Neural cell (in vitro differentiated cells): ENCODE data around the gene TRPV3. TPM values are rescaled to one million over a fixed set of nuclear protein-coding genes. Genes with fewer than 3 reads are reported as not detected.

ENCODE experiments used
- H2AFZ ChIP-seq: fragments of 200-600, 300-800 bp; sonication (generic), shearing (Covaris generic); 2 replicates; pipeline ENCODE4 v1.6.0; 2014; ENCODE audit warnings: low read depth, mild to moderate bottlenecking, antibody characterized with exemption, low read length, moderate library complexity
- H3F3A ChIP-seq: fragments of 200-600 bp; shearing (Covaris generic); 2 replicates; pipeline ENCODE4 v1.6.1; 2016; ENCODE audit warnings: mild to moderate bottlenecking, moderate library complexity, mixed read lengths, antibody characterized with exemption, low read length; ENCODE audit not compliant: insufficient read depth, poor library complexity, severe bottlenecking
- H3K27ac ChIP-seq: fragments of 200-600, 300-800 bp; sonication (generic), shearing (Covaris generic); 2 replicates; pipeline ENCODE4 v1.5.1; 2014; ENCODE audit warnings: mild to moderate bottlenecking, low read length, moderate library complexity
- H3K27me3 ChIP-seq: fragments of 300-800, 200-600 bp; sonication (generic), shearing (Covaris generic); 2 replicates; pipeline ENCODE4 v1.6.0; 2014; ENCODE audit warnings: mild to moderate bottlenecking, low read depth, low read length, moderate library complexity; ENCODE audit not compliant: insufficient read depth
- H3K36me3 ChIP-seq: fragments of 300-800, 200-600 bp; sonication (generic), shearing (Covaris generic); 2 replicates; pipeline ENCODE4 v1.5.1; 2014; ENCODE audit warnings: mild to moderate bottlenecking, antibody characterized with exemption, low read length, moderate library complexity; ENCODE audit not compliant: insufficient read depth
- H3K4me2 ChIP-seq: fragments of 300-800, 200-600 bp; sonication (generic), shearing (Covaris generic); 2 replicates; pipeline ENCODE4 v1.6.0; 2014; ENCODE audit warnings: mild to moderate bottlenecking, low read length
- H3K4me3 ChIP-seq: fragments of 300-800, 200-600 bp; sonication (generic), shearing (Covaris generic); 2 replicates; pipeline ENCODE4 v1.5.1; 2014; ENCODE audit warnings: mild to moderate bottlenecking, low read length, moderate library complexity
- H3K79me2 ChIP-seq: fragments of 200-600 bp; shearing (Covaris generic); replicated peaks from 2 replicates; pipeline ENCODE4 v1.6.0; 2014; ENCODE audit warnings: mild to moderate bottlenecking, low read length, moderate library complexity; ENCODE audit not compliant: insufficient read depth
- H3K9ac ChIP-seq: fragments of 300-800, 200-600 bp; sonication (generic), shearing (Covaris generic); 2 replicates; pipeline ENCODE4 v1.6.1; 2016; ENCODE audit warnings: mild to moderate bottlenecking, low read length, mixed read lengths
- H3K9me2 ChIP-seq: fragments of 200-600 bp; shearing (Covaris generic); 2 replicates; pipeline ENCODE4 v1.6.1; 2016; ENCODE audit warnings: mild to moderate bottlenecking, low read length, mixed read lengths; ENCODE audit not compliant: insufficient read depth
- H3K9me3 ChIP-seq: fragments of 200-600, 300-800 bp; sonication (generic), shearing (Covaris generic); 2 replicates; pipeline ENCODE4 v1.6.1; 2016; ENCODE audit warnings: mild to moderate bottlenecking, mixed run types, low read length, moderate library complexity, mixed read lengths
- H4K20me1 ChIP-seq: fragments of 200-600 bp; shearing (Covaris generic); 2 replicates; pipeline ENCODE4 v1.6.1; 2016; ENCODE audit warnings: mild to moderate bottlenecking, mixed run types; ENCODE audit not compliant: insufficient read depth
- EP300 ChIP-seq: fragments of 450-650 bp; conservative IDR thresholded peaks from 2 replicates; pipeline ENCODE4 v1.6.1; 2014; ENCODE audit warnings: antibody characterized with exemption, mild to moderate bottlenecking, moderate library complexity; ENCODE audit not compliant: poor library complexity, severe bottlenecking
- EZH2 ChIP-seq: fragments of 200-600, 300-800 bp; shearing (Covaris generic), sonication (generic); IDR thresholded peaks from 2 replicates; pipeline ENCODE4 v1.6.1; 2014; ENCODE audit warnings: antibody characterized with exemption, low read length, borderline replicate concordance, mild to moderate bottlenecking; ENCODE audit not compliant: insufficient read depth, poor library complexity, severe bottlenecking
- MXI1 ChIP-seq: fragments of 450-650 bp; conservative IDR thresholded peaks from 2 replicates; pipeline ENCODE4 v1.6.1; 2014; ENCODE audit warnings: antibody characterized with exemption, mild to moderate bottlenecking; ENCODE audit not compliant: poor library complexity, severe bottlenecking
- POLR2AphosphoS5 ChIP-seq: IDR thresholded peaks from 2 replicates; pipeline ENCODE4 v1.6.1; 2012
- RAD21 ChIP-seq: fragments of 450-650 bp; conservative IDR thresholded peaks from 2 replicates; pipeline ENCODE4 v1.6.1; 2014; ENCODE audit warnings: antibody characterized with exemption, mild to moderate bottlenecking, moderate library complexity
- SMC3 ChIP-seq: fragments of 450-650 bp; conservative IDR thresholded peaks from 2 replicates; pipeline ENCODE4 v1.6.1; 2014; ENCODE audit warnings: antibody characterized with exemption, mild to moderate bottlenecking, moderate library complexity; ENCODE audit not compliant: poor library complexity
- TAF1 ChIP-seq: IDR thresholded peaks from 2 replicates; pipeline ENCODE4 v1.6.1; 2012; ENCODE audit warnings: low read depth
- polyA plus RNA-seq: library from polyadenylated mRNA; depleted of rRNA; stranded (reverse); fragments of >200 nt; gene quantifications from 2 replicates; pipeline ENCODE4 v1.2.3, GENCODE V29; 2014
- TF ChIP-seq, protein P1 (sequence below): fragments of 450-650 bp; IDR thresholded peaks from 2 replicates; pipeline ENCODE4 v1.5.1; 2014; ENCODE audit warnings: antibody characterized with exemption, mild to moderate bottlenecking, moderate library complexity; ENCODE audit not compliant: poor library complexity, severe bottlenecking
- TF ChIP-seq, protein P2 (sequence below): IDR thresholded peaks from 2 replicates; pipeline ENCODE4 v1.6.1; 2012; ENCODE audit warnings: borderline replicate concordance

The TRPV3 gene
- polyA plus RNA-seq, 1 donor from 2014 or later: 0.19 TPM

DNA sequence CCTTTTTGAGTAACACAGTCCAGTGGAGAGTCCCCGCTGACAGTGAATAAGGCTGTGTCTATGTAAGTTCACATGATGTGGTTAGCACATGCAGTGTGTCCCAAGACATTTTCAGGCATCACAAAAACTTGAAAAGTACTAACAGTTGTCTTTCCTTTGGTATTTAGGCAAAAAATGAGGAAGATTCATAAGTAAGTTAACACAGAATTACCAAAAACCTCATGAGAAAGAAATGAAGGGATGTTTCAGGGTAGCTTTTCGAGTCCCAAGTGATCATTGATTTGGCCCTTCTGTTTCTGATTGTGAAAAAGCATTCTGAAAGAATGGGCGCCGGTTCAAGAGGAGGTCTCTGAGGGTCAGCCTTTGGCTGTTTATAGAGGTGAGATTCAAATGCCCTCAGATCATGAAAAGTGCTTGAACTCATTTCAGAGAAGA, 82.3 kb downstream of the TRPV3 start:
- H3K4me2 ChIP-seq: no peak overlapping the region
- H3K9me2 ChIP-seq: no peaks in the 10 kb centered on the region
- no peaks in the 10 kb centered on the region for H4K20me1 ChIP-seq
- H3K9ac ChIP-seq: no peak overlapping the region
- no peaks in the 10 kb centered on the region for H3K79me2 ChIP-seq
- no peak overlapping the region for H3K4me3 ChIP-seq
- H3K27ac ChIP-seq: no peak overlapping the region
- H2AFZ ChIP-seq: no peak overlapping the region
- H3K27me3 ChIP-seq: no peaks in the 10 kb centered on the region
- TF ChIP-seq SMC3: no peak
- TF ChIP-seq EP300: no peak
- TF ChIP-seq, protein P1, sequence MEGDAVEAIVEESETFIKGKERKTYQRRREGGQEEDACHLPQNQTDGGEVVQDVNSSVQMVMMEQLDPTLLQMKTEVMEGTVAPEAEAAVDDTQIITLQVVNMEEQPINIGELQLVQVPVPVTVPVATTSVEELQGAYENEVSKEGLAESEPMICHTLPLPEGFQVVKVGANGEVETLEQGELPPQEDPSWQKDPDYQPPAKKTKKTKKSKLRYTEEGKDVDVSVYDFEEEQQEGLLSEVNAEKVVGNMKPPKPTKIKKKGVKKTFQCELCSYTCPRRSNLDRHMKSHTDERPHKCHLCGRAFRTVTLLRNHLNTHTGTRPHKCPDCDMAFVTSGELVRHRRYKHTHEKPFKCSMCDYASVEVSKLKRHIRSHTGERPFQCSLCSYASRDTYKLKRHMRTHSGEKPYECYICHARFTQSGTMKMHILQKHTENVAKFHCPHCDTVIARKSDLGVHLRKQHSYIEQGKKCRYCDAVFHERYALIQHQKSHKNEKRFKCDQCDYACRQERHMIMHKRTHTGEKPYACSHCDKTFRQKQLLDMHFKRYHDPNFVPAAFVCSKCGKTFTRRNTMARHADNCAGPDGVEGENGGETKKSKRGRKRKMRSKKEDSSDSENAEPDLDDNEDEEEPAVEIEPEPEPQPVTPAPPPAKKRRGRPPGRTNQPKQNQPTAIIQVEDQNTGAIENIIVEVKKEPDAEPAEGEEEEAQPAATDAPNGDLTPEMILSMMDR: no peak
- TF ChIP-seq, protein P2, sequence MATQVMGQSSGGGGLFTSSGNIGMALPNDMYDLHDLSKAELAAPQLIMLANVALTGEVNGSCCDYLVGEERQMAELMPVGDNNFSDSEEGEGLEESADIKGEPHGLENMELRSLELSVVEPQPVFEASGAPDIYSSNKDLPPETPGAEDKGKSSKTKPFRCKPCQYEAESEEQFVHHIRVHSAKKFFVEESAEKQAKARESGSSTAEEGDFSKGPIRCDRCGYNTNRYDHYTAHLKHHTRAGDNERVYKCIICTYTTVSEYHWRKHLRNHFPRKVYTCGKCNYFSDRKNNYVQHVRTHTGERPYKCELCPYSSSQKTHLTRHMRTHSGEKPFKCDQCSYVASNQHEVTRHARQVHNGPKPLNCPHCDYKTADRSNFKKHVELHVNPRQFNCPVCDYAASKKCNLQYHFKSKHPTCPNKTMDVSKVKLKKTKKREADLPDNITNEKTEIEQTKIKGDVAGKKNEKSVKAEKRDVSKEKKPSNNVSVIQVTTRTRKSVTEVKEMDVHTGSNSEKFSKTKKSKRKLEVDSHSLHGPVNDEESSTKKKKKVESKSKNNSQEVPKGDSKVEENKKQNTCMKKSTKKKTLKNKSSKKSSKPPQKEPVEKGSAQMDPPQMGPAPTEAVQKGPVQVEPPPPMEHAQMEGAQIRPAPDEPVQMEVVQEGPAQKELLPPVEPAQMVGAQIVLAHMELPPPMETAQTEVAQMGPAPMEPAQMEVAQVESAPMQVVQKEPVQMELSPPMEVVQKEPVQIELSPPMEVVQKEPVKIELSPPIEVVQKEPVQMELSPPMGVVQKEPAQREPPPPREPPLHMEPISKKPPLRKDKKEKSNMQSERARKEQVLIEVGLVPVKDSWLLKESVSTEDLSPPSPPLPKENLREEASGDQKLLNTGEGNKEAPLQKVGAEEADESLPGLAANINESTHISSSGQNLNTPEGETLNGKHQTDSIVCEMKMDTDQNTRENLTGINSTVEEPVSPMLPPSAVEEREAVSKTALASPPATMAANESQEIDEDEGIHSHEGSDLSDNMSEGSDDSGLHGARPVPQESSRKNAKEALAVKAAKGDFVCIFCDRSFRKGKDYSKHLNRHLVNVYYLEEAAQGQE: no peak
- TF ChIP-seq TAF1: no peak
- no peak for TF ChIP-seq RAD21
- TF ChIP-seq MXI1: no peak
- no peak for TF ChIP-seq POLR2AphosphoS5
- TF ChIP-seq EZH2: no peak
- H3F3A ChIP-seq: no peaks in the 10 kb centered on the region
- no peaks in the 10 kb centered on the region for H3K9me3 ChIP-seq
- H3K36me3 ChIP-seq: no peaks in the 10 kb centered on the region

DNA sequence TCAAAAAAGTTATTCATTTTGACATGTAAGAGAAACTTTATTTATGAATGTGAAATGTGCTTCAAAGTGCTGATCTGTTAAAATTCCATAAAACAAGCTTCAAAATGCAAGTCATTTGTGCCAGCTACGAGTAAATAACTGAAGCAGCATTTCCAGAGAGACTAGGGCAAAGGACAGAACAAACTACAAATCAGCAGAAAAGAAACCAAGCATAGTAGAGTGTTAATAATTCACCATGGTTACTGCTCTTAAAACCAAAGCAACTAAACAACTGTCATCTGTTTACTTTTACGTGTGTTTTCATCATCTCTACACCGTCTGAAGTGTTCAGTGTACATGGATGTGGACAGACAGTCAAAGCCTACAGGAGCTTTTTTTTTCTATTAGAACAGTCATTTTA, 83.4 kb downstream of the TRPV3 start:
- Histone ChIP-seq H2AFZ (no peak overlapping the region), H3K36me3 (no peaks in the 10 kb centered on the region), H3K9me2 (no peaks in the 10 kb centered on the region), H4K20me1 (no peaks in the 10 kb centered on the region), H3K27ac (no peak overlapping the region), H3K4me3 (no peak overlapping the region), H3K9ac (no peak overlapping the region), H3K9me3 (no peaks in the 10 kb centered on the region), H3K27me3 (no peaks in the 10 kb centered on the region), H3K4me2 (no peak overlapping the region), H3K79me2 (no peaks in the 10 kb centered on the region), H3F3A (no peaks in the 10 kb centered on the region)
- no peak for TF ChIP-seq EP300

DNA sequence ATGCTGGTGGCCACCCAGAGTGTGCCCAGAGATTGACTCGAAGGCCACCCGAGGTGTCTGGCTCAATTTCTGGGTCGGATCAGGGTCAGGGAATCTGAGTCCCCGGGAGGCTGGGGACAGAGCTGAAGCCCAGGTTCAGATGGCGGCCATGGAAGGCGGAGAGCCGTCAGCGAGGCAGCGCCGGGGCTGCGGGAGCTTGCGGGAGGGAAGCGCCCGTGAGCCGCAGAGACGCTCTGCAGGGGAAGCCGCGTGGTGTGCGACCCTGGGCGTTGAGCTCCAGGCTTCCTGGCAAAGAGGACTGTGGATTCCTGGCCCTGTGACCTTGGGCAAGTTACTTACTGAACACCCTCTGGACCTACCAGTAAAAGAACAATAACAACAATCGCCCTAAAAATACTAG, 85.5 kb downstream of the TRPV3 start:
- TF ChIP-seq RAD21: no peak
- no peaks in the 10 kb centered on the region for H3F3A ChIP-seq
- H2AFZ ChIP-seq: no peak overlapping the region
- no peaks in the 10 kb centered on the region for H3K79me2 ChIP-seq
- H3K27ac ChIP-seq: no peak overlapping the region
- no peak overlapping the region for H3K4me2 ChIP-seq
- H3K4me3 ChIP-seq: no peak overlapping the region
- no peaks in the 10 kb centered on the region for H3K36me3 ChIP-seq
- no peaks in the 10 kb centered on the region for H3K9me3 ChIP-seq
- no peaks in the 10 kb centered on the region for H3K27me3 ChIP-seq
- no peaks in the 10 kb centered on the region for H3K9me2 ChIP-seq
- H3K9ac ChIP-seq: no peak overlapping the region
- H4K20me1 ChIP-seq: no peaks in the 10 kb centered on the region
